WTC11 (cell line): ENCODE measurements around the gene RBP7.

Source experiments
- CREB1 ChIP-seq: sonication (generic); formaldehyde crosslinking; IDR thresholded peaks from 2 replicates; pipeline ENCODE4 v1.8.0; 2023; ENCODE audit warnings: mild to moderate bottlenecking, missing genetic modification reagents
- IRF2 ChIP-seq: sonication (generic); formaldehyde crosslinking; IDR thresholded peaks from 2 replicates; pipeline ENCODE4 v1.8.0; 2022; ENCODE audit warnings: low read depth, missing genetic modification reagents, borderline replicate concordance
- SMAD3 ChIP-seq: sonication (generic); formaldehyde crosslinking; IDR thresholded peaks from 2 replicates; pipeline ENCODE4 v1.8.0; 2022; ENCODE audit warnings: missing genetic modification reagents, mild to moderate bottlenecking, borderline replicate concordance
- SP1 ChIP-seq: sonication (generic); formaldehyde crosslinking; conservative IDR thresholded peaks from 2 replicates; pipeline ENCODE4 v1.8.1; 2022; ENCODE audit warnings: missing genetic modification reagents
- TCF7 ChIP-seq: sonication (generic); formaldehyde crosslinking; IDR thresholded peaks from 2 replicates; pipeline ENCODE4 v1.8.0; 2022; ENCODE audit warnings: mild to moderate bottlenecking, low read depth, missing genetic modification reagents, moderate library complexity
- TF ChIP-seq, protein P1 (sequence below): fragments of 200-600 bp; IDR thresholded peaks from 2 replicates; pipeline ENCODE4 v1.8.0; 2022; ENCODE audit warnings: antibody characterized with exemption
- TF ChIP-seq, protein P2 (sequence below): sonication (generic); formaldehyde crosslinking; conservative IDR thresholded peaks from 2 replicates; pipeline ENCODE4 v1.8.1; 2022; ENCODE audit warnings: mild to moderate bottlenecking, missing genetic modification reagents
- TF ChIP-seq, protein P3 (sequence below): sonication (generic); formaldehyde crosslinking; IDR thresholded peaks from 2 replicates; pipeline ENCODE4 v1.8.0; 2023; ENCODE audit warnings: missing genetic modification reagents

DNA sequence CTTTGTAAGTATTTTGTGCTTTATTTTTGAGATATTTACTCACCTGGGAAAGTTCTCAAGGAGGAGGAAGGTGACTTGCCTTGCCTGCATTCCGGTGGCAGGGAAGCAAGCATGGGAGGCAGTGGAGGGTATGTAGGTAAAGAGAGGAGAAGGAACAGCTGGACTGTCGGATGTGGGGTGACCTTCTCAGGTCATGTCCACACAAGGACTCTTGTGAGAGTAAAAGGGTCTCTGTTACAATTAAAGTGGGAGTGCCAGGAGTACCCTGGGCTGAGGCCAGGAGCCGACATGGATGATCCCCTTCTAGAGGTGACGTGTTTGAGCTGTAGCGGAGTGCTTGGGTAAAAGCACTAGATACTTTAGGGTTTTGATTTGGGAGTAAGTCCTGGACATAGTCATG is 60.8 kb downstream of the RBP7 start:
- TF ChIP-seq TCF7 (CRISPR knock-in tag), result no peak
- TF ChIP-seq, protein P1, sequence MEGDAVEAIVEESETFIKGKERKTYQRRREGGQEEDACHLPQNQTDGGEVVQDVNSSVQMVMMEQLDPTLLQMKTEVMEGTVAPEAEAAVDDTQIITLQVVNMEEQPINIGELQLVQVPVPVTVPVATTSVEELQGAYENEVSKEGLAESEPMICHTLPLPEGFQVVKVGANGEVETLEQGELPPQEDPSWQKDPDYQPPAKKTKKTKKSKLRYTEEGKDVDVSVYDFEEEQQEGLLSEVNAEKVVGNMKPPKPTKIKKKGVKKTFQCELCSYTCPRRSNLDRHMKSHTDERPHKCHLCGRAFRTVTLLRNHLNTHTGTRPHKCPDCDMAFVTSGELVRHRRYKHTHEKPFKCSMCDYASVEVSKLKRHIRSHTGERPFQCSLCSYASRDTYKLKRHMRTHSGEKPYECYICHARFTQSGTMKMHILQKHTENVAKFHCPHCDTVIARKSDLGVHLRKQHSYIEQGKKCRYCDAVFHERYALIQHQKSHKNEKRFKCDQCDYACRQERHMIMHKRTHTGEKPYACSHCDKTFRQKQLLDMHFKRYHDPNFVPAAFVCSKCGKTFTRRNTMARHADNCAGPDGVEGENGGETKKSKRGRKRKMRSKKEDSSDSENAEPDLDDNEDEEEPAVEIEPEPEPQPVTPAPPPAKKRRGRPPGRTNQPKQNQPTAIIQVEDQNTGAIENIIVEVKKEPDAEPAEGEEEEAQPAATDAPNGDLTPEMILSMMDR, result no peak
- TF ChIP-seq CREB1 (CRISPR knock-in tag), result no peak
- no peak for TF ChIP-seq SMAD3 (CRISPR knock-in tag)
- TF ChIP-seq SP1 (CRISPR knock-in tag), result no peak
- no peak for TF ChIP-seq IRF2 (CRISPR knock-in tag)
- TF ChIP-seq, protein P2, sequence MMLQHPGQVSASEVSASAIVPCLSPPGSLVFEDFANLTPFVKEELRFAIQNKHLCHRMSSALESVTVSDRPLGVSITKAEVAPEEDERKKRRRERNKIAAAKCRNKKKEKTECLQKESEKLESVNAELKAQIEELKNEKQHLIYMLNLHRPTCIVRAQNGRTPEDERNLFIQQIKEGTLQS (CRISPR knock-in tag), result no peak
- TF ChIP-seq, protein P3, sequence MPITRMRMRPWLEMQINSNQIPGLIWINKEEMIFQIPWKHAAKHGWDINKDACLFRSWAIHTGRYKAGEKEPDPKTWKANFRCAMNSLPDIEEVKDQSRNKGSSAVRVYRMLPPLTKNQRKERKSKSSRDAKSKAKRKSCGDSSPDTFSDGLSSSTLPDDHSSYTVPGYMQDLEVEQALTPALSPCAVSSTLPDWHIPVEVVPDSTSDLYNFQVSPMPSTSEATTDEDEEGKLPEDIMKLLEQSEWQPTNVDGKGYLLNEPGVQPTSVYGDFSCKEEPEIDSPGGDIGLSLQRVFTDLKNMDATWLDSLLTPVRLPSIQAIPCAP (CRISPR knock-in tag), result no peak
